ENCODE data around the gene ARHGAP45.
"Not testable (repeated sequence)": the region's sequence is repeated elsewhere in the genome, so short reads cannot be mapped to it uniquely, and the experiment has no call there.

The ARHGAP45 gene

DNA sequence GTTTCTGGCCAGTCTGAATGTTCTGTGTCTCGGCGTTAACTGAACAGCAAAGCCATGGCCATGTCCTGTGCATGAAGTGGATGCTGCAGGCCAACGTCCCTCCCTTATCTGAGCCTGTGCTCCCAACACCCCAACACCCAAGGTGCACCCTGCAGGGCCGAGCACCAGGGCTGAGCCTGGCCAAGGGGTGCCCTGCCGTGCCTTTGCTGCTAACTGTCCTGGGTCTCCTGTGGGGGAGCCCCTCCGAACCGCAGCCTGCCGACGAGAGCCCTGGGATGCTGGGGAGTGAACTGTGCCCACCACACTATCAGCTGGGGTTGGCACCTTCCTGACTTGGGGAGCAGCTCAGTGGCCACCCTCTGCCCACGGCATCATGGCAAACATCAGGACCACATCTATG, 54.4 kb downstream of the ARHGAP45 start:
- no peaks in the 10 kb centered on the region for H3K4me1 ChIP-seq (ENCODE audit: insufficient read depth, low read length)
- H3K36me3 ChIP-seq (ENCODE audit: insufficient read depth, low read length): peaks cover 52% of the 10 kb centered on the region
- WGBS: 90% methylated on average over 10 of the region's 10 CpGs
- H3K27ac ChIP-seq (ENCODE audit: low read depth, low read length): no peak overlapping the region
- no peak overlapping the region for H3K4me3 ChIP-seq (ENCODE audit: low read length)
- no peak overlapping the region for H3K9ac ChIP-seq (ENCODE audit: low read depth, low read length)
- H3K27me3 ChIP-seq (ENCODE audit: insufficient read depth, low read length): no peaks in the 10 kb centered on the region
- no peaks in the 10 kb centered on the region for H3K9me3 ChIP-seq (ENCODE audit: insufficient read depth, low read depth, low read length)

DNA sequence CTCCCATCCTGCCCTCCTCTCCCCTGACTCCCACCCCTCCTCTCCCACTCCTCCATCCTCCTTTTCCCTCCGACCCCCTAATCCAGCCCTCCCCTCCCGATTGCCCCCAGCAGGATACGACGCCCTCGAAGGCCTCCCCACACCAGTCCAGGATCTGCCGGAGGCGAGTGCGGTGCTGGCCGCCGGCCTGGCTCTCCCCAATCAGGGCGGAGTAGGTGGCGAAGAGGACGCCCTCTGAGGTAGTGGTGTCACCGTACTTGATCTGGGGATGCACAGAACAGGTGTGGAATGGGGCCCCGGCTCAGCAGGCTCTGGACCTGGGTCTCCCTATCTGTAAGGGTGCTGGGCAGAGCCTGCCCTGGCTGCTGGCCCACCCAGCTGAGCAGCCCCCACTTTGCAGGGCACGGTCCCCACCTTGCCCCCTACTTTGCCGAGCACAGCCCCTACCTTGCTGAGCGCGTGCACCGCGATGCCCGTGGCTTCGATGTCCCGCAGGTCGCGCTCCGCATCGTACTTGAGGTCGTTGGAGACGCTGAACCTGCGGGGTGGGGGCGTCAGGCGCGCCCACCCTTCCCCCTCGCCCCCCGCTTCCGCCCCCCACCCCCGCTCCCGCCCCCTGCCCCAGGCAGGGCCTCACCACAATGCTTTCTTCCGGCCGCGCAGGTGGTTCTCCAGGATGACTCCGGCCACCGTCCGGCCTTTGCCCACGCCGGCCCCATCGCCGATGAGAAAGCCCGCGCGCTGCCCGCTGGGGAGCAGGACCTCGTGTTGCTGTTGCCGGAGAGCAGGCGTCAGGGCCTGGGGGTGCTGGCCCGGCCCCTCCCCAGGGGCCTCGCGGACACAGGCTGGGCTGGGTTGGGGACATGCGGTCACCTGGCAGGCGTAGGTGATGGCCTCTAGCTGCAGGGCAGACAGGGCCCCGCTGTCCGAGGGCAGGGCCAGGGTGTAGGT, 55.3 kb downstream of the ARHGAP45 start:
- Histone ChIP-seq H3K27ac (ENCODE audit: low read depth, low read length) (no peak overlapping the region), H3K9me3 (ENCODE audit: insufficient read depth, low read depth, low read length) (no peaks in the 10 kb centered on the region), H3K9ac (ENCODE audit: low read depth, low read length) (no peak overlapping the region), H3K36me3 (ENCODE audit: insufficient read depth, low read length) (peaks cover 57% of the 10 kb centered on the region), H3K4me3 (ENCODE audit: low read length) (no peak overlapping the region), H3K27me3 (ENCODE audit: insufficient read depth, low read length) (no peaks in the 10 kb centered on the region), H3K4me1 (ENCODE audit: insufficient read depth, low read length) (no peaks in the 10 kb centered on the region)
- 96% methylated on average over 63 of the region's 63 CpGs for WGBS

DNA sequence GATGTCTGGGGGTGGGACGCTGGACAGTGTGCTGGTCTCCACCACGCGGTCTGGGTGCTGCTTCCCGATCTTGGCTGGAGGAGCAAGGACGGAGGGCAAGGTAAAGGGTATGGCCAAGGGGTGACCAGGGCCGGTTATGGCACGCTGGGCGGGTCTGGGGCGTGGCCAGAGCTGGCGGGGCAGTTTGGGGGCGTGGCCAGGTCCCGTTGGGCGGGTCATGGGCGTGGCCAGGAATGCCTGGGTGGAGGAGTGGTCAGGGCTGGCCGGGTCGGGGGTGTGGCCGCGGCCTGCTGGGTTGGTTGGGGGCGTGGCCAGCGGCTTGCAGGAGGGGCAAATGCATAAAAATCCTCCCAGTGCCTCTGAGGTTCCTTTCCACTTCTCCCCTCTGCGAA, 56.0 kb downstream of the ARHGAP45 start:
- H3K27me3 ChIP-seq (ENCODE audit: insufficient read depth, low read length): no peaks in the 10 kb centered on the region
- H3K4me1 ChIP-seq (ENCODE audit: insufficient read depth, low read length): no peaks in the 10 kb centered on the region
- H3K27ac ChIP-seq (ENCODE audit: low read depth, low read length): no peak overlapping the region; the same call in 1 of the 2 replicates
- no peak overlapping the region for H3K9ac ChIP-seq (ENCODE audit: low read depth, low read length)
- 43% methylated on average over 21 of the region's 21 CpGs for WGBS
- H3K9me3 ChIP-seq (ENCODE audit: insufficient read depth, low read depth, low read length): no peaks in the 10 kb centered on the region
- peaks cover 54% of the 10 kb centered on the region for H3K36me3 ChIP-seq (ENCODE audit: insufficient read depth, low read length)
- no peak overlapping the region for H3K4me3 ChIP-seq (ENCODE audit: low read length)

DNA sequence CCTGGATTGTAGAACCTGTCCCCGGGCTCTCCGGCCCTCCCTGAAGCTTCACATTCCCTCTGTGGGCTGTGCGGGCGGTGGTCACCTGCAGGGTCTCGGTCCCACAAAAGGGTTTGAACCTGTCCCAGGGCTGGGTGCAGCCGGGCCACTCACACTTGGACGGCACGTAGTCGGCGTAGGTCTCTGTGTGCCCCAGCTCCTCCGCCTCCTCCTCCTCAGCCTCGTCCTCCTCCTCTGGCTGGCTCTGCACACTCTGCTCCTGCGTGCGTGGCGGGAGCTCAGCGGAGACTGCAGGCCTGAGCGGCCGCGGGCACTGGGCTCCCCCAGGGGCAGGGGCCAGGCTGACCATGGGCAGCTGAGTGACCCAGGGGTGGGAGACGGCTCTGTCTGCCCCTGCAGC, 56.4 kb downstream of the ARHGAP45 start:
- Histone ChIP-seq H3K4me1 (ENCODE audit: insufficient read depth, low read length) (no peaks in the 10 kb centered on the region), H3K9me3 (ENCODE audit: insufficient read depth, low read depth, low read length) (no peaks in the 10 kb centered on the region), H3K36me3 (ENCODE audit: insufficient read depth, low read length) (peaks cover 50% of the 10 kb centered on the region), H3K27me3 (ENCODE audit: insufficient read depth, low read length) (no peaks in the 10 kb centered on the region), H3K4me3 (ENCODE audit: low read length) (no peak overlapping the region), H3K9ac (ENCODE audit: low read depth, low read length) (no peak overlapping the region), H3K27ac (ENCODE audit: low read depth, low read length) (peak overlapping the region; percentile 55; the same call in 1 of the 2 replicates)
- WGBS: 89% methylated on average over 20 of the region's 20 CpGs

DNA sequence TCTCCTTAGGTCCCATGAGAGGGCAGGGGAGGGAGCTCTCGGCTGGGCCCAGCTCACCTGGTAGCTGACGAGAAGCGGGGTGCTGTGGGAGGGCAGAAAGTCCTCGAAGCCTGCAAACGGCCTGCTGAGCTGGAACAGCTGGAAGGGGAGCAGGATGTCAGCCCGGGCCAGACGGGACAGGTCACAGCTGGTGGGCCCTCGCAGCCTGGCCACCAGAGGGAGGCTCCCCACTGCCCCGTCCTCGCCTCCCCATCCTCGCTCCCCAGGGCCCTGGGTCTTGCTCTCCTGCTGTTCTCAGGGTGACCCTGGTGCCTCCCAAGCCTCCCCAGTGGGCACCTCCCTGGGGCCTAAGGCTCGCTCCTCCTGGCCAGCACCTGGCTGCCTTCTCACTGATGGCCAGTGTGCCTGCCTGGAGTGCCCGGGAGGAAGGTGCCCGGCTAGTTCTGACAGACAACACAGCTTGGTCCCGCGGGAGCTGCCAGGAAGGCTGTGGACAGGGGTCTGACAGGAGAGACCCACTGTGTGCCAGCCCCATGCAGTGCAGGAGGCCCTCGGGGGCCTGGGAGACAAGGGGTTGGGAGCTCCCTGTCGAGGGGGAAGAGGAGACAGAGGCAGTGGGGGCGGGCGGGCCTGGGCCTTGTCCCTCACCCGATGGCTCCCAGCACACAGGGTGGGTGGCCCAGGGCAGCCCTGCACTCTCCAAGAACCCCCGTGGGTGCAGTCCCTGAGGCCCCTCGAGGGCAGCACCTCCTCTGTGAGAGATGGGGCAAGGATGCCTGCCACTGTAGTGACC, 57.1 kb downstream of the ARHGAP45 start:
- H3K4me1 ChIP-seq (ENCODE audit: insufficient read depth, low read length): no peaks in the 10 kb centered on the region
- H3K9me3 ChIP-seq (ENCODE audit: insufficient read depth, low read depth, low read length): no peaks in the 10 kb centered on the region
- no peak overlapping the region for H3K27ac ChIP-seq (ENCODE audit: low read depth, low read length)
- H3K9ac ChIP-seq (ENCODE audit: low read depth, low read length): no peak overlapping the region; the same call in 1 of the 2 replicates
- H3K4me3 ChIP-seq (ENCODE audit: low read length): no peak overlapping the region
- peaks cover 43% of the 10 kb centered on the region for H3K36me3 ChIP-seq (ENCODE audit: insufficient read depth, low read length)
- 93% methylated on average over 23 of the region's 23 CpGs for WGBS
- no peaks in the 10 kb centered on the region for H3K27me3 ChIP-seq (ENCODE audit: insufficient read depth, low read length)

DNA sequence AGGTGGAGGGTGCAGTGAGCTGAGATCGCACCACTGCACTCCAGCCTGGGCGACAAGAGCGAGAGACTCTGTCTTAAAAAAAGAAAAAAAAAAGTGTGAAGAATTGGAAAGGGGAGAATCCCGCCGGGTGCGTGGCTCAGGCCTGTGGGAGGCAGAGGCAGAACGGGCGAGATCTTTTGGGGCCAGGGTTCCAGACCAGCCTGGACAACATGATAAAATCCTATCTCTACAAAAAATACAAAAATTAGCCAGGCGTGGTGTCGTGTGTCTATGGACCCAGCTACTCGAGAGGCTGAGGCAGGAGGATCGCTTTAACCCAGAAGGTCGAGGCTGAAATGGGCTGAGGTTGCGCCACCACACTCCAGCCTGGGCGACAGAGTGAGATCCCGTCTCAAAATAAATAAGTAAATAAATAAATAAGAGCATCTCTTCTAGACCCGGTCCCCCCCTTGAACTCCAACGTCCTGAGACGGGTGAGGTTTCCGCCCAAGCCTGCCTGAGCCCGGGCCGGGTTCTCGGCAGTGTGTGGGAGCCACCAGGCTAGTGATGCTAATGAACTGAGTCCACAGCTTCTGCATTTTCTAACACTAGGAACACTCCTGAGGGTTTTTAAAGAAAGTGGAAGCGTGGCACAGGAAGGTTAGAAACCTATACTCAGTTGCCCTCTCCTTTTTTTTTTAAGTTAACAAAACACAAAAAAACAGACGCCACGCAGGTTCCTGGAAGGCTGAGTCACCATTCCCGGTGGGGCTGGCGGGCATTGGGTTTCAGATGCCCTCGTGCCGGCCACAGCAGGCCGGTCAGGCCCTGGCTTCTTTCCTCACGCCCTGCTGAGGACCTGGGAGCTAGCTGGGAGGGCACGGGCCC, 58.9 kb downstream of the ARHGAP45 start:
- Histone ChIP-seq H3K9me3 (ENCODE audit: insufficient read depth, low read depth, low read length) (no peaks in the 10 kb centered on the region), H3K27ac (ENCODE audit: low read depth, low read length) (no peak overlapping the region), H3K4me1 (ENCODE audit: insufficient read depth, low read length) (no peaks in the 10 kb centered on the region), H3K27me3 (ENCODE audit: insufficient read depth, low read length) (no peaks in the 10 kb centered on the region), H3K4me3 (ENCODE audit: low read length) (no peak overlapping the region), H3K9ac (ENCODE audit: low read depth, low read length) (no peak overlapping the region), H3K36me3 (ENCODE audit: insufficient read depth, low read length) (peaks cover 30% of the 10 kb centered on the region)
- 94% methylated on average over 32 of the region's 33 CpGs for WGBS

DNA sequence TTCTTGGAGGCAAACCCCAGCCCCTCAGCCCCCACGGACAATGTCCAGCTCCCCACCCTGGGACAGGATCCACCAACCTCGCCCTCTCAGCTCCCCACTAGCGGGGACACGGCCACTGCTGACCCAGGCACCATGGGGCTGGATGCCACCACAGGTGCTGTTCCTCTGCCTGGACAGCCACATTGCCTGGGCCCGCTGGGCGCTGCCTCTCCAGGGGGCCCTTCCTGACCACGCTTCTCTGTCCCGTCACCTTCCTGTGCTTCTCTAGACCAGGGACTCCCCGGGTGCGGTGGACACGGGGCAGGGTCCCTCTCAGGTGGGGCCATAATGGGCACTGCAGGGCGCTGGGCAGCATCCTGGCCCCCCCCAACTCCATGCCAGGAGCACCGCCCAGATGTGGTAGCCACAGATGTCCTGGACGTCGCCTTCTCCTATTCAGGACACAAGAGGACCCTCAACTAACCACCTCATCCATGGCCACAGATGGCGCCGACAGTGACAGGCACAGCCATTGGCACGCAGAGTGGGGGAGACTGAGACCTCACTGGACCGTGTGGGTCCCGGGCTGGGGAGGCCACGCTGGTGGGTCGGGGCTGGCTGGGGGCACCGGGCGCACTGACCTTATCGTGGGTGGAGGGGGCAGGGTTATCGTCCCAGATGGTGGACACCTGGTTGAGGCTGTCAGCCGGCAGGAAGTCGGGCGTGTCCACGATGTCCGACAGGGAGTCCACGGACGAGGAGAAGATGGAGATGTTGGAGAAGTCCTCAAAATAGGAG, 60.2 kb downstream of the ARHGAP45 start:
- no peaks in the 10 kb centered on the region for H3K9me3 ChIP-seq (ENCODE audit: insufficient read depth, low read depth, low read length)
- peaks cover 17% of the 10 kb centered on the region for H3K36me3 ChIP-seq (ENCODE audit: insufficient read depth, low read length)
- H3K9ac ChIP-seq (ENCODE audit: low read depth, low read length): no peak overlapping the region
- no peaks in the 10 kb centered on the region for H3K27me3 ChIP-seq (ENCODE audit: insufficient read depth, low read length)
- H3K4me3 ChIP-seq (ENCODE audit: low read length): no peak overlapping the region
- H3K4me1 ChIP-seq (ENCODE audit: insufficient read depth, low read length): peaks cover 6% of the 10 kb centered on the region
- H3K27ac ChIP-seq (ENCODE audit: low read depth, low read length): no peak overlapping the region
- WGBS: 97% methylated on average over 33 of the region's 33 CpGs

DNA sequence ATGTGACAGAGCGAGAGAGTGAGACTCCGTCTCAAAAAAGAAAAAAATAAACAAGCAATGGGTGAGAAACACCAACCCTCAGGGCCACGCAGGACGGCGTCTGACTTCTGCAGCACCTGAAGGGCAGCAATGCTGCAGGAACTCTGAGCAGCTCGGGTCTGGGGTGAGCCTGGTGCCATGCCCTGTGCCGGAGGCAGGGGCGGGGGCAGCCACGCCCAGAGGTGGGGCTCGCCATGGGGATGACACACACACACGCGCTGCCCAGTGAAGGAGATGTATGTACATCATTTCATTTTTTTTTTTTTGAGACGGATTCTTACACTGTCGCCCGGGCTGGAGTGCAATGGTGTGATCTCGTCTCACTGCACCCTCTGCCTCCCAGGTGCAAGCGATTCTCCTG, 61.1 kb downstream of the ARHGAP45 start:
- Histone ChIP-seq H3K27me3 (ENCODE audit: insufficient read depth, low read length) (no peaks in the 10 kb centered on the region), H3K4me3 (ENCODE audit: low read length) (no peak overlapping the region), H3K27ac (ENCODE audit: low read depth, low read length) (no peak overlapping the region), H3K4me1 (ENCODE audit: insufficient read depth, low read length) (peaks cover 6% of the 10 kb centered on the region), H3K9me3 (ENCODE audit: insufficient read depth, low read depth, low read length) (no peaks in the 10 kb centered on the region), H3K36me3 (ENCODE audit: insufficient read depth, low read length) (peaks cover 11% of the 10 kb centered on the region), H3K9ac (ENCODE audit: low read depth, low read length) (no peak overlapping the region)
- 96% methylated on average over 17 of the region's 17 CpGs for WGBS

DNA sequence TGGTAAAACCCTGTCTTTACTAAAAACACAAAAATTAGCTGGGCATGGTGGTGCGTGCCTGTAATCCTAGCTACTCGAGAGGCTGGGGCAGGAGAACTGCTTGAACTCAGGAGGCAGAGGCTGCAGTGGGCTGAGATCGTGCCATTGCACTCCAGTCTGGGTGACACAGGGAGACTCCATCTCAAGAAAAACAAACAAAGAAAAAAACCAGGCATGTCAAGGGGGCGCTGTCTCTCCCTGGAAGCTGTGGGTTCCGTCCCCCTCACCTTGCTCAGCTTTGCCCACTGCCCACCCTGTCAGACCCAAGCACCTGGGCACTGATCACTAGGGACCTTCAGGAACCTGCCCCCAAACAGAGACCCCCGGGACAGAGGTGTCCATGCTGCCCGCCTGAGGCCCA, 62.1 kb downstream of the ARHGAP45 start:
- H3K4me3 ChIP-seq (ENCODE audit: low read length); H3K4me1 ChIP-seq (ENCODE audit: insufficient read depth, low read length); H3K27ac ChIP-seq (ENCODE audit: low read depth, low read length); H3K9ac ChIP-seq (ENCODE audit: low read depth, low read length); H3K27me3 ChIP-seq (ENCODE audit: insufficient read depth, low read length); H3K9me3 ChIP-seq (ENCODE audit: insufficient read depth, low read depth, low read length): not testable (repeated sequence)
- H3K36me3 ChIP-seq (ENCODE audit: insufficient read depth, low read length): peaks cover 11% of the 10 kb centered on the region
- WGBS: 92% methylated on average over 7 of the region's 7 CpGs

DNA sequence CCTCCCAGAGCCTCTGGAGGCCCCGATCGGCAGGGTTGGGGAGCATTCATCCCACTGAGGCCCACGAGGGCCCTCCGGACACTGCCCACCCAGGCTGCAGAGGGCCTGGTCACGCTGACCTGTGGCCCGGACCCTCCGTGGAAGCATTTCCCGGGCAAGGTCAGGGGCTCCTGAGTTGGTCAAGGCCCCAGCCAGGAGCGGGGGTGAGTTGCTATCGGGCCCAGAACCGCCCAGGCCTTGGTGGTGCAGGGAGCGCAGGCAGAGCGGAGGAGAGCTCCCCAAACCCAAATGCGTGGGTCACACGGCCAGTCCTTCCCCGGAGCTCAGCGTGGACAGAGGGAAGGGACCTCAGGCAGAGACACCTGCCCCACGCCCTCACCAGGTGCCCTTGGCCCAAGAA, 62.6 kb downstream of the ARHGAP45 start:
- Histone ChIP-seq H3K4me1 (ENCODE audit: insufficient read depth, low read length) (peaks cover 6% of the 10 kb centered on the region), H3K27me3 (ENCODE audit: insufficient read depth, low read length) (no peaks in the 10 kb centered on the region), H3K27ac (ENCODE audit: low read depth, low read length) (no peak overlapping the region), H3K36me3 (ENCODE audit: insufficient read depth, low read length) (peaks cover 11% of the 10 kb centered on the region), H3K9ac (ENCODE audit: low read depth, low read length) (no peak overlapping the region), H3K9me3 (ENCODE audit: insufficient read depth, low read depth, low read length) (no peaks in the 10 kb centered on the region), H3K4me3 (ENCODE audit: low read length) (no peak overlapping the region)
- 94% methylated on average over 18 of the region's 18 CpGs for WGBS

Measured in HUES64 (cell line).